NCI-H2227 (cell line): ENCODE data around the gene ZFC3H1.

Source experiments
- DNase-seq: peaks from one replicate; lab custom pipeline; 2025; ENCODE audit not compliant: unreplicated experiment; lab: John Stamatoyannopoulos, UW

Gene ZFC3H1

DNA sequence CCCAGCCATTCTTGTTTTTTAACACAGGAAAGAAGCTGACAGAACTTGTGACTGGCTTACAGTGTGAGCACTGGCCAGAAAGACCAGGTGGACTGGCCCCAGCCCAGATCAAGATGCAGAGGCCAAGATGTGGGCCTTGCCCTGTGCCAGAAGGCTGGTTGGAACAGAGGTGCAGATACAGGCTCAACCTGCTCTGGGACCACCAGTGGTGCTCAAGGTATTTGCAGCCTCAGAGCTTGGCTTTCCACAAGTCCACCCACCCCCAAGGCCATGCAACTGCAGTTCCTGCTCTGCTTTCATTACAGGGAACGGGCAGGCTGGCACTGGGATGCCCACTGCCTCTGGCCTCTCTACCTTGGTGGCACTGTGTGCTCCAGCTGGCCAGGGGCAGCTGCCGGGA is 23.3 kb downstream of the ZFC3H1 start:
- no peak for DNase-seq

DNA sequence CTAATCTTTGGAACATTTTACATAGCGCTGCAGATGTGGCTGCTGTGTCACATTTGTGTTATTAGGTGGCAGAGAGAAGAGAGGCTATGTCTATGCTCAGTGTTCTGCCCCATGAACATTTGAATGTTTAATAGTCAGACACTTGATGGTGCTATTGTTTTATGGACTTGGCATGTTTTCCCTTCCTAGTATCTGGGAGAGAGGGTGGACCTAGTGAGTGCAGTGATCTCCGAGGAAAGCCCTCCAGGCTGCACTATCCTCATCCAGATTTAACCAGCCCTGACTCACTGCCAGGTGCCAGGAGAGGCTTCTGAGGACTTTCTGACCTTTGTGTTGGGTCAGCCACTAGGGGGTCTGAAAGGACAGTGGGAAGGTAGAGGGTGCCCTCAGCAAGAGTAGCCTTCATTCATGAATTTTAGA is 24.3 kb downstream of the ZFC3H1 start:
- no peak for DNase-seq

DNA sequence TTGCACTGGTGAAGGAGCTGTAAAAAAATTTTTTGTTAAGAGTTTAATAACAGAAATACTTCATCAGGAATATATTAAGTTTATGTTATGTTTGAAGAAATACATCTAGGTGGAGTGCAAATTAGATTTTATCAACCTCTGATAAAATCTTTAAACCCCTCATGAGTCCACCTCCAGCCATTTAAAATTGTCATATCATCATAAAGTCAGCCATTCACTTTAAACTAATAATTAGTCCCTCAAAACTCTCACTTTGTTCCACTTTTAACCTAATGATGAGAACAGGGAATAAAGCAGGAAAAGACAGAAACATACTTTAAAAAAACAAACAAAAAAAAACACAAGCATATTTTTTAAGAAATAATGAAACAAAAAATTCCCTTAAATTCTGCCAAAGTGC is 25.1 kb downstream of the ZFC3H1 start:
- no peak for DNase-seq

DNA sequence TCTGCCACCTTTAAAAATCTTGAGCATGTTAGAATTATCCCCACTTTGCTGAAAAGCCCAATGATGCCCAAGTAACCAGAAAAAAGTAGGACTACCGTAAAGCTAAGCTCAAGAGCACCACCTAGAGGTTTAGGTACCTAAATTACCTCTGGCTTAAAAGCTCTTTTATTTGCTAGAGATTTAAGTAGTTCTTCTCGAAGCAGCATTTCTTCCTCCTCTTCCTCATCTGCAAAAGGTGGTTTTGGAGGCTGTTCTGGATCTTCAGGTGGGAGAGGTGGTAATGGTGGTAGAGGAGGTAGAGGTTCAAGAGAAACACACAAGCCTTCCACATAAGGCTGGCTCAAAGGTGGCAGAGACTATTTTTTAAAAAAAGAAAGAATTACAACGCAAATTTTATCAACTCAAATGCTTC is 26.9 kb downstream of the ZFC3H1 start:
- DNase-seq: peak; percentile 86

DNA sequence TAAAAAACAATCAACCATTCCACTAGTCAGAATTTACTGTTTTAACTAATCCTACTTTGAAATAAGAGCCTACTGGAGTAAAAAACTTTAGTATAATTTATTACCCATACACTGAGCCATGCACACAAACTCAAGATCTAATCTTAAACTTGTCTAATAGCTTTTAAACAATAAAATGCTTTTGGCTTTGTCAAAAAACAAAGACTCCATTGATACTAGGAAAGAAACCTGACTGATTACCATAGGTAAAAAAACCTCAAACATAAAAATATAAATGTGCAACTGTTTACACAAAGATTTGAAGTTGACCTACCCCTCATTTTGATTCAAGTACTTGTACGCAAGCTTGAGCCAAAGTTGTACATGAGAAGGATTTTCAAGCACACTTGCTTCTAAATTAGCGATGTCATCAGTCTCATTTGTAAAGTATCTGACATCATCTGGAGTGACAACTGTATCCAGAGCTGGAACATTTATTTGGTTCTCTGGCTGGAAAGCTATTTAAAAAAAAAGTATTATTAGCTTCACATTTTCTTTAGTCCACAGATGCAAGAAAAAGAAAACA is 36.1 kb downstream of the ZFC3H1 start:
- no peak for DNase-seq

DNA sequence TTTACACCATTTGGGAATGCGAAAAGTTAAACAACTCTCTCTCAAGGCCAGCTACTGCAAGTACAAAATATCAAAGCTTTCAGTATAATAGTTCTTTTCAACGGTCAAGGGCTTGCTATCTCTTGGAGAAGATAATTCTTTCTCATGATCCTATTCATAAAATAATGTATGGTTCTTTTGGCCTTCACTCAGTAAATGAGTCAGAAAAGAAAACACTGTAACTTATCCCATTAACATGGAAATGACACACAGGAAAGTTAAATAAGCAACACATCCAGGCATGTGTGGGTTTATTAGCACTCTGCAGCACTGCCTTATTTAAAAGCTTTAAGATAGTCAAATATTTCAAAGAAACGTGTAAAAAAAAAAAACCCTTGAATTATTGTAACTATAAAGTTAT is 36.9 kb downstream of the ZFC3H1 start:
- DNase-seq: no peak

DNA sequence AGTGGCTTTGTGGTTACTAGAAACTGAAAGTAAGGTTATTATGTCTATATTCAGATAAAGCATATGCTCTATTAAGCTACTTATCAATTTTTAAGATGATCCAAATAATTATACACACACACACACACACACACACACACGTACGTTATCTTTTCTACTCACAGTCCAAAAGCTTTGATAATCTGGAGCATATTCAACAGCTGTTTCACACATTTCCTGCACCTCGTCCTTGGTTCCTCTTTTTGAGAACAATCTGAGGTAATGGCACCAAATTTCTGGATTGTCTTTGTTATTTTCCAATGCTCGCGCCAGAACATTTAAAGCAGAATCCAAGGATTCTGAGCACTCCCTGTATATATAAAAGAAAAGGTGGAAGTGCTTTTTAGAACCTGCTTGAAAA is 37.5 kb downstream of the ZFC3H1 start:
- no peak for DNase-seq

DNA sequence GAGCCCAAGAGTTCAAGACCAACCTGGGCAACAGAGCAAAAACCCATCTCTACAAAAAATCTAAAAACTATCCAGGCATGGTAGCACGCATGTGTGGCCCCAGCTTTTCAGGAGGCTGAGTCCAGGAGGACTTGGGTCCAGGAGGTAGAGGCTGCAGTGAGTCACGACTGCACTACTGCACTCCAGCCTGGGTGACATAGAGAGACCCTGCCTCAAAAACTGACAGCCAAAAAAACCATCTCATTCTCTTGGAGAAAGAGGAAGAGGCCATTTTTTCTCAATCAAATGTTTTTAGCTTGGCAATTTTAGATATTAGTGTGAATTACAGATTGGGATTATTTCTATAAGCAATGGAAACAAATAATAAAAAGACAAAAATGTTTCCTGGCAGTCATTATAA is 38.2 kb downstream of the ZFC3H1 start:
- DNase-seq: no peak

DNA sequence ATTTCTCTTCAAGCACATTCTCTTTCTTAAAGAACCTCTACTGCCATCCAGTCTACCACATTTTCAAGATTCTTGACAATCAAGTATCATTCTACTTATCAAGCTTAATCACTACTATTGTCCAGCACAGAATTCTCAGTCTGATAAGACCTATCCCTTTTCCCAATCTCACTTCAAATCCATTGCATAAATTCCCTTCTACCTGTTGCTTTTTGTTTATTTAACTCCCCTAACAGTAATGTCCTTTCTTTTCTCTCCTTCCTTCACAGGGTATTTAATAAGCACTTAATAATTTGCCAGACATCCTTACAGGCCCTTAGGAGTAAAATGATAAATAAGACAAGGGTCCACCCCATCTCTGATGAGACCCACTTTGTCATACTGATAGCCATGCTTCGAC is 41.7 kb downstream of the ZFC3H1 start:
- no peak for DNase-seq

DNA sequence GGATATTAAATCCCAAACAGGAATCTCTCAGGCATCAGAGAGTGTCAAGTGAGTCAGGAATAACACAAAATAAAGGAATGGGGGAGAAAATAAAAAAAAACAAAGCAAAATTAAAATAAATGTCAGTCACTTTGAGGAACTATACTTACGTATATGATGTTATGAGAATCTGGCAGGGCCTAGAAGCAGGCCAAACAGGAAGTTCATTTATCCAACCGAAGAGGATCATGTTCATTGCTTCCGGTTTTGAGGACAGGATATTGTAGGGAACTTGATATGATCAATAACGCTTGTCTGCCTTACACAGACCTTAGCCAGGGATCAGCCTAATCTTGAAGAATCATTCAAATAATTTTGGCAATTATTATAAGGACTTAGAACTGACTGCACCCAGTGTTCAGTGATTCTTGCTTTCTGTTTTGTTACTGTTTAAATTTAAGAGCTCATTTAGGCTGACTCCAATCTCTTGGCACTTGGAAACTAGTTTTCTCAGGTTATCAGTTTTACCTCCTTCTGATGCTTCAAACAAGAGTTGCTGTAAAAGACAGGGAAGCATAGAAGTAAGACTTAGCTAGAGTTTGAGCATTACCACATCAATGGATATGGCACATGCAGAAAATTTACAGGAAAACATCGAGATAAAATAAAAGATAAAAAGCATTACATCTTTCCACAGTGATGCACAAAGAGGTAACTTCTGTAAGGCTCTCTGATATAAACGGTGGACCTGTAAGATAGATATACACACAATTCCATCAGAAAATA is 53.4 kb downstream of the ZFC3H1 start:
- no peak for DNase-seq

DNA sequence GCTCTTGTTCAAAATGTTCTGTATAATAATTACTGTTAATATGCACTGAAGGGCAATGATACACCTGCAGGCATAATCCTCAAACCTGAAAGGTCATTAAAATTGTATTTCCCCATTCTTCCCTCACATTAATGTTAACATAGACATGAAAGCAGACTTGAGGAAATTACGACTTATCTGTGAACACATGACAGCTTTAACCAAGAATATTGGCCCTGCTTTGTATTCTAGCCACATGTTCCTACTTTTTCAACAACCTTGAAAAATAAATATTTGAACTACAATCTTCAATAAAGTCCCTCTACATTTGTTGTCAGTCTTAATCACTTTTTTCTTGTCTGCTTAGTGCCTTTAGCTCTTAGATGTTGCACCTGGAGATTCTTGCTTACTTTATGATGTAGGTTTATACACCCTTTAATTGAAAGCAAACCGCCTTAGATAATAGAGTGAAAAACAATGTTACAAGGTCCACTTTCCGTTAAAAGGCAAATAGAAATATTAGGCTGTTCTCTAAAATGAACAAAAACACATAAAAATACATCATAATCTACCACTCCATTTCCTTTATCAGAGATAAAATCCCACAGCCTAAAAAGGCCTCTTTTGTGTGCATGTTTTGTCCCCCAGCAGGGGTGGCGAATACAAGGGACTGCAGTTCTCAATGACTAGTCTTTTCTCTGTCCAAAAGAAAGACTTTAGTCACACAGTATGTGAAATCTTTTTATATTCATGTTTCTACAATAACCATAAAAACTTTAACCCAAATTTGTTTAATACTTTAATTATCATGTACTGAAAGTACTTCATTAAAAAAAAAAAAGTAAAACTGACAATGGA is 55.9 kb downstream of the ZFC3H1 start:
- DNase-seq: no peak

DNA sequence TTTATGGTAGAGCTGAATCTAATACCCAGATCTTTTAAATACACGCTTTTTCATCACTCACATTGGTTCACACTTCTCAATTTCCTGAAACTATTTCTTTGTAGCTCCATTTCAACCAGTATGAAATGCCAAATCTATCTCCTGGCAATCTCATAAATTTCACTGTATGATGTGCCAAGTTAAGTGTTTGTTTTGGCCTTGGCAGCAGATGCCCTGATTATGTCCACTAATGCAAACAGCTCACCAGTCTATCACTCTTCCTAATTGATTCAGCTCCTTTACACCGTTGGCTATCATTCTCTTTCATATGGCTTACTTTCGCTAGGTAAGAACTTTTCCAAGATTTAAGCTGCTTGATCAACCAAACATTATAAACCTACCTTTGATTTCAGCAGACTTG is 58.6 kb downstream of the ZFC3H1 start:
- no peak for DNase-seq

DNA sequence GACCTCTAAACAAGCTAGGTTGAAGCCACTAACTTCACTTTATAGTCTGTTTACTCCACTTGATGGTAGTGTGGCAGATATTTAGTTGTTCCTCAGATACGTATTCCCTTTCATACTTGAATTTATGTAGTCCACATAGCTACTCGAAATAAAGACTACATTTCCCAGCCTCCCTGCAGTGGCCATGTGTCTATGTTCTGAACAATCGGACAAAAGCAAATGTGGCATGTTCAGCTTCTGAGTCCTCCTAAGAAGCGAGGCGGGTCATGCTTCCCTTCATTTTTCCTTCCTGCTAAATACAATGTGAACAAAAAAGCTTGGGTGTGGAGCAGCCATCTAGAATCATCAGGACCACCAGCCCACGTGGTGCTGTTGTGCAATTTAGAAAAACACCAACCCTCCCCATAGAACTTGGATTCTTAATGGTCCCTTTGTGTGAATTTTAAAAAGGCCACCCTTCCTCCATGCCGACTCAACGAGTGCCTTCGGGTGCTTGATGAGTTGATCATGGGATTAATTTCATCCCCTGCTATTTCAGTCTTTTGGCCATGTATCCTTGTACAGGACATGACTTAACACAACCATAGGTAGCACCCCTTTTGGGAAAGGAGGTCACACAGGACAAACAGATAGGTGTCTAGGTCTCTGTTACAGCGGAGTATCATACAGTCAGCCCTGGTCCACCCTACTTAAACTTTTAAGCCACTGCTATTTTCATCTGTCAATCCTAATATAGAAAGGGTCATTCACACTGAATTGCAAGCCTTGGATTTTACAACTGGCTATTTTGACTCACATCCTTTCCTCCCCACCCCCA is 60.7 kb downstream of the ZFC3H1 start:
- peak; percentile 57 for DNase-seq

DNA sequence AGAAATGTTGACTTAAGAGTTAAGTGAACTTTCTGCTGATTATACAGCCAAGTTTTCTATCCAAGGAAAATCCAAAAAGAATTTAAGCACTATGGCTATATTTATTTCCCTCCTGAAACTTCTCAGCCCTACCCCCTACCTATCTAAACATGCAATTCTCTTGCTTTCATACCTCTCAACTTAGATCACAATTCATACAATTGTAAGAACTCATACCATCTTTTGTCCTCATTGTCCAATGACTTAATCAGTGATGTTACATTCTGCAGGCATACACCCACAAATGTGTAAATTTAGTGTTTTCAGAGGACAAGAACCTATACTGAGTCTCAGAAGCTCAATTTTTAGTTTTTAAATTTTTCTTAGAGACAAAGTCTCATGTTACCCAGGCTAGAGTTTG is 62.1 kb downstream of the ZFC3H1 start:
- no peak for DNase-seq

DNA sequence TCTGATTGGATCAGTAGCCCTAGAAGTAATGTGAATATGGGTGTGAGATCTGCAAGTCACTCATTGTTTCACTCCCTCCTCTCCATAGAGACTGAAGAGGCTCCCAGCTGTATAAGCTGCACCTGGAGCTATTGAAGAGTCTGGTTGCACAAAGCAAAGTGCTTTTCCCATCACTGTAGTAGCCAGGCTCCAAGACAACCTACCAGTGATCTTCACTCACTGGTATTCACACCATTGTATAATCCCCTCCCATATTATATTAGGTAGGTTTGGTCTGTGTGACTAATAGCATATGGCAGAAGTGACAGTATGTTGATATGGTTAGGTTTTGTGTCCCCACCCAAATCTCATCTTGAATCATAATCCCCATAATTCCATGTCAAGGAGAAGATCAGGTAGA is 64.4 kb downstream of the ZFC3H1 start:
- no peak for DNase-seq

DNA sequence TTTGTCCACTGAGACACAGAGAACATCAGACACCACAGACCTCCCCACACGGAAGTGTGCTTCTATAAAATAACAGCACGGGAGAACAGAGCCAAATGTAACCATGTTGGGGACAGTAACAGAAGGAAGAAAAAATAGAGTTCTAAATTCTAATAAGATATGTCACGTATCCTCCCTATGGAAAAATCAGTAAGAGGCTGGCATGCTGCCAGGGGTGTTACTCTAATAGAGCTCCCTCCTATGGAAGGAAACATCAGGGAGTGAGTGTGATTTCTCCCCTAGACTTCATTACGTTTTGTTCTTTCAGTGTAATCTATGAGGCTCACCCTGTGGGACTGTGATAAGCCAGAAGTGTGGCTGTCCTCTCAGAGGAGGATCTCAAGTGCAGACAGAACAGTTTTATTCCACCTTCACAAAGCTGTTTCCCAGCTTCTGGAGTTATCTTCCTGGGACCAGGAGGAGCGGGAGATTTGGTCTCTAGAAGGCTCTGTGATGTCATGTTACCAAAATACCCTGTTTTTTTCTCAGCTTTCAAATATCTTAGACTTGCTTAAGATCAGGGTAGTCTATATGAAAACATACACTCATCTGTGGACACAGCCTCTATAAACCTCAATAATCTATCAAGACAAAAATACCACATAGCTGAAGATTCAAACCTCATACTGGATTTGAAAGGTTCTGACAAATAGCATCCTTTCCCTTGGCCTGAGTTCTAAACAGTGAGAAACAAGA is 69.3 kb downstream of the ZFC3H1 start:
- DNase-seq: peak; percentile 73

DNA sequence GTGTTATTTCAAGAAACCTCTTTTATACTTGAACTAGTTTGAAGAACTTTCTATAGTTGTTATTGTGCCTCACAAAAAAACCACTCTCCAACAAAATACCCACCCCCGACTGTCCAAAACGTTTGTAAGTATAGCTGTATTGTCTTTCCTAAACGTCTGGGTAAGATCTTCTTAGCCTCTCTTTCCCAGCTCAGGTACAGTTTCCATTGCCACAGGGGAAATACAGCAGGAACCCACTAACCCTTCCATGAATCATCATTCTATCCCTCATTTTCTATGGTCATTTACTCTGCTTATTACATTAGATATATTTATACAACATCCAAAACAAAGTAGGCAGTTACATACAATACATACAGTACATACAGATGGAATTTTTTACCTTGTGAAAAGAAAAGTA is 70.8 kb downstream of the ZFC3H1 start:
- no peak for DNase-seq

DNA sequence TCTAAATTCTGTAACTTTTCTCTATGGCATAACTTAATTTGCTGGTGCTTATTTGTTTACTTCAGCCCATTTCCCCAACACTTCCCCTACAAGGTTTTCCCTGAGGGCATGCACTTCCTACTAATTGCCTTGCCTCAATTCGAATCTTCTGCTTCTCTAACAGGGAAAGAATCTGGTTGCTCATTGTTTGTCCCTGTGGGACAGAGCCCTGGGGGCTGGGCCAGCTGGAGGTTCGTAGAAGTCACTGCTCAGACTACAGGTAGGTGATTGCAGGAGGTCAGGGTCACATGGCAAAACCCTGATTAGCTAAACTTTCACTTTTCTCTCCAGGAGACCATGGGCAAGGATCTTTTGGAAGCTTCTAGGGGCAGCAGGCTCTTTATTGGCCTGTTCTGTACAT is 72.0 kb downstream of the ZFC3H1 start:
- DNase-seq: no peak

DNA sequence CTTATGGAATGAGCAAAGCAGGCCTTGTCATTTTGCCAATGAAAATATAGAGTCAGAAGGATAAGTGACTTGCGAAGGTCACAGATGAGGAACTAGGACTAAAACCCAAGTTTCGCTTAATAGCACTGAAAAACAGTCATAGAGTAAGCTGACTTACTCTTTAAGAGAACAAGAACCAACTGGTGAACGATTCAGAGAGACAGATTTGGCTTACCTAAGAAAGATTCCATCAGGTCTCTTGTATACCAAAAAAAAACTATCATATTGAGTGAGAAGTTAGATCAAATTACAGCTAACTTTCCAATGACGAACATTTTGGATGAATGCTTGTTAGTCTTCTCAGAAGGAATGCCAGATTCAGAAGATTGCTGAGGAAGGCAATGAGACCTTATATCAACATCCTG is 74.2 kb downstream of the ZFC3H1 start:
- DNase-seq: no peak

DNA sequence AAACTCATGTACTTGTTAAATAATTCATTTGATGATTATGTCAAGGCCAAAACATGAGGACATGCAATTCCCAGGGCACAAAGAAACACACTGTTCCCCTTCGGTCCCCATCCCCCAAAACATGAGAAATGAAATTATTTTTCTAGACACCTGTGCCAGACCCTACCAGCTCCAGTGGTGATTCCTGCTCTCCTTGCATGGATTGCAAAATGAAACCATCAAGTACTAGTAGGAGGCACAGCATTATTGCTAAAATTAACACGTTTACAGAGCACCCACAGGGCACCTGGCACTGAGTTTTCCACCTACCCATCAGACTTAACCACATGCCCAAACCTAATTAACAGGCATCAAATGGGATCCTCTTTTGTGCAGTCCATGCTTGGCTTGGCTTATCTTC is 76.6 kb downstream of the ZFC3H1 start:
- DNase-seq: no peak

DNA sequence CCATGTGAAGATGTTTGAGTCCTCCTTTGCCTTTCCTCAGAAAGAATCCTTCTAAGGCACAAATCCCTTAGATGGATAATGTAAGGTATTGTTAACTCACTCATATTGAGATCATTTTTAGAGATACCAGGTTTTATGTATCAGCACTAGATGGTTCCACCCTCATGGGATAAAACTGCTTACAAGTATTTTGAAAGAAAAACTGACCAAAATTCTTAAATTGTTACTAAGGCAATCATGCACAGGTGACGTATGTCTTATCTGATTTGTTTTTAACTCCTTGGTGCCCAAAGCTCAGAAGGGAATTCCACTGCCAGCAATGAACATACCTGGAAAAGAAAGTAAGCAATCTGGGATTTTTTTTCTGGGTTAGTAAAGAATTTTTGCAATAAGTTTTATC is 78.4 kb downstream of the ZFC3H1 start:
- DNase-seq: no peak
